Frontal cortex (tissue), 4 donors: ENCODE data around the gene TRMT112. TPM values are rescaled to one million over a fixed set of nuclear protein-coding genes. Genes with fewer than 3 reads are reported as not detected.
"Not testable (repeated sequence)": the region's sequence is repeated elsewhere in the genome, so short reads cannot be mapped to it uniquely, and the experiment has no call there.

Experiments
- DNase-seq, 2 donors: peaks; one replicate each; pipeline ENCODE4 v3.0.0; 2012; ENCODE audit warnings: low spot score in 2 of 2
- FAIRE-seq: peaks from 2 replicates; lab custom pipeline; 2012; peaks lifted over from hg19 to GRCh38; lab: Jason Lieb, UNC
- total RNA-seq: library from RNA; depleted of rRNA; stranded (reverse); fragments of >200 nt; gene quantifications from one replicate; pipeline ENCODE4 v1.2.3, GENCODE V29; 2014
- donor health status: control.
- donor health status: control.
- donor health status: control.

The TRMT112 gene
- total RNA-seq, 1 donor from 2014 or later = 103 TPM

- DNase-seq = no peak
- FAIRE-seq = no peak
These were observed 17.7 kb upstream of the TRMT112 start for GRCh38 chr11:64334764-64335735.

GRCh38 chr11:64333556-64333955 lies 16.2 kb upstream of the TRMT112 start:
- FAIRE-seq (no peak), DNase-seq (no peak)

- FAIRE-seq = no peak
- DNase-seq = peak in 1 of 2 donors; percentile 67
These were observed 14.4 kb upstream of the TRMT112 start for GRCh38 chr11:64331569-64332371.

GRCh38 chr11:64330888-64331287 lies 13.5 kb upstream of the TRMT112 start:
- no peak for DNase-seq
- no peak for FAIRE-seq

GRCh38 chr11:64327993-64328392 lies 10.6 kb upstream of the TRMT112 start:
- FAIRE-seq (no peak), DNase-seq (no peak)

- FAIRE-seq = no peak
These were observed 10.0 kb upstream of the TRMT112 start for GRCh38 chr11:64327375-64327774.

GRCh38 chr11:64324692-64325469 lies 7.5 kb upstream of the TRMT112 start:
- DNase-seq (no peak), FAIRE-seq (no peak)

More at GRCh38 chr11:64327375-64327774, 10.0 kb upstream of the TRMT112 start:
- DNase-seq = no peak

- FAIRE-seq, DNase-seq: not testable (repeated sequence)
These were observed 6.6 kb upstream of the TRMT112 start for GRCh38 chr11:64323984-64324383.

GRCh38 chr11:64323373-64323772 lies 6.0 kb upstream of the TRMT112 start:
- DNase-seq (no peak), FAIRE-seq (no peak)

- DNase-seq = no peak
- no peak for FAIRE-seq
These were observed 5.5 kb upstream of the TRMT112 start for GRCh38 chr11:64322925-64323260.

- no peak for FAIRE-seq
- DNase-seq = no peak
These were observed 4.2 kb upstream of the TRMT112 start for GRCh38 chr11:64321533-64321932.

GRCh38 chr11:64321026-64321425 lies 3.7 kb upstream of the TRMT112 start:
- no peak for FAIRE-seq
- DNase-seq = no peak

- FAIRE-seq (no peak), DNase-seq (no peak)
These were observed 3.2 kb upstream of the TRMT112 start for GRCh38 chr11:64320556-64320955.

GRCh38 chr11:64318766-64319761 lies 1.7 kb upstream of the TRMT112 start:
- DNase-seq = no peak
- FAIRE-seq = no peak

GRCh38 chr11:64317961-64318765 lies 804 bp upstream of the TRMT112 start, which contains the start of gene PRDX5:
TSS of gene PRDX5 (plus strand) at chr11:64318121. CDS start at chr11:64318216, 95 bp downstream.
- no peak for FAIRE-seq
- peak; percentile 95 to 96 for DNase-seq

GRCh38 chr11:64316672-64317324 lies 561 bp downstream of the TRMT112 start:
- no peak for DNase-seq
- no peak for FAIRE-seq
